Measurements from ENCODE around the gene CNPY1. TPM values are rescaled to one million over a fixed set of nuclear protein-coding genes. Genes with fewer than 3 reads are reported as not detected.

The CNPY1 gene
- total RNA-seq, 1 experiment from 2014 or later, result not detected

DNA sequence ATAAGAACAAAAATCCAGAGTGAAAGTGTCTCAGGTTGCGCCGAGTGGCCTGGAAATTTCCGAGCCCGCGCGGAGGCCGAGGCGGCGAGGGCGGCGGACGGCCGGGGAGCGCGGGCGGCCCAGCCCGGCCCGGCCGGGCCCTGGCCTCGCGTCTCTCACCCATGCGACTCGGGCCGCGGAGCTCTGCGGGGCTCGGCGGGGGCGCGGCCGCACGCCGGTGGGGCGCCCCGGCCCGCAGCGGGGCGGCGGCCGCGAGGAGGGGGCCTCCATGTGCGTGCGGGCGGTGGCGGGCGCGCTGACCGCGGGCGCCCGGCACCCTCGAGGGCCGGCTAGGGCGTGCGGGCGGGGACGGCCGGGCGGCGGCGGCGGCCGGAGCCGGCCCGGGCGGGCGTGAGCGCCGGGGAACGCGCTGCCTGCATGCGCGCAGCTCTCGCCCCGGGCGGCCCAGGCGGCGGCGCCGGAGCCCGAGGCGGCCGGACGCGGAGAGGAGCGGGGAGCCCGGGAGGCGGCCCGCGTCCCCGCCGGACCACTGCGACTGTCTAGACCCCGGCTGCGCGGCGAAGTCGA is 88.7 kb downstream of the CNPY1 start:
- intact Hi-C loops (cut with micrococcal nuclease; ENCODE audit: unreplicated experiment), result loop anchor here (5.0 kb wide), 1 partner anchor 75 kb away; no protein-coding TSS in a partner anchor
- Mint-ChIP-seq H3K27me3 (ENCODE audit: insufficient read depth, unreplicated experiment) (peaks cover 18% of the 10 kb centered on the region), H3K36me3 (ENCODE audit: insufficient read depth, unreplicated experiment) (peaks cover 17% of the 10 kb centered on the region), H3K4me3 (ENCODE audit: unreplicated experiment) (peak overlapping the region; percentile 82), H3K27ac (ENCODE audit: unreplicated experiment) (peak overlapping the region; percentile 81), H3K4me1 (ENCODE audit: low read depth, unreplicated experiment) (peaks cover 7% of the 10 kb centered on the region), H3K9me3 (ENCODE audit: unreplicated experiment) (no peaks in the 10 kb centered on the region)
- ChIA-PET CTCF (no interaction called here), POLR2A (no interaction called here)
- TF ChIP-seq, protein P1, sequence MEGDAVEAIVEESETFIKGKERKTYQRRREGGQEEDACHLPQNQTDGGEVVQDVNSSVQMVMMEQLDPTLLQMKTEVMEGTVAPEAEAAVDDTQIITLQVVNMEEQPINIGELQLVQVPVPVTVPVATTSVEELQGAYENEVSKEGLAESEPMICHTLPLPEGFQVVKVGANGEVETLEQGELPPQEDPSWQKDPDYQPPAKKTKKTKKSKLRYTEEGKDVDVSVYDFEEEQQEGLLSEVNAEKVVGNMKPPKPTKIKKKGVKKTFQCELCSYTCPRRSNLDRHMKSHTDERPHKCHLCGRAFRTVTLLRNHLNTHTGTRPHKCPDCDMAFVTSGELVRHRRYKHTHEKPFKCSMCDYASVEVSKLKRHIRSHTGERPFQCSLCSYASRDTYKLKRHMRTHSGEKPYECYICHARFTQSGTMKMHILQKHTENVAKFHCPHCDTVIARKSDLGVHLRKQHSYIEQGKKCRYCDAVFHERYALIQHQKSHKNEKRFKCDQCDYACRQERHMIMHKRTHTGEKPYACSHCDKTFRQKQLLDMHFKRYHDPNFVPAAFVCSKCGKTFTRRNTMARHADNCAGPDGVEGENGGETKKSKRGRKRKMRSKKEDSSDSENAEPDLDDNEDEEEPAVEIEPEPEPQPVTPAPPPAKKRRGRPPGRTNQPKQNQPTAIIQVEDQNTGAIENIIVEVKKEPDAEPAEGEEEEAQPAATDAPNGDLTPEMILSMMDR (IDR thresholded peaks at IDR 0.05; ENCODE audit: insufficient read depth in 1 of 2, low read depth in 1 of 2, low read length in 1 of 2, severe bottlenecking in 1 of 2, unreplicated experiment in 1 of 2), result no peak
- no TSS peak for BruUV-seq (replicated peaks)
- Histone ChIP-seq H3K4me3 (ENCODE audit: low read depth, low read length) (peak overlapping the region; percentile 89), H3K36me3 (ENCODE audit: control insufficient read depth, insufficient read depth, low read length) (no peaks in the 10 kb centered on the region), H3K9me3 (no peaks in the 10 kb centered on the region), H3K4me1 (peaks cover 6% of the 10 kb centered on the region), H3K27me3 (replicated peaks; ENCODE audit: control insufficient read depth, insufficient read depth, low read length) (peaks cover 1% of the 10 kb centered on the region; the same call in 1 of the 2 replicates)
- DNase-seq, result peak in 1 of 2 experiments; percentile 50

DNA sequence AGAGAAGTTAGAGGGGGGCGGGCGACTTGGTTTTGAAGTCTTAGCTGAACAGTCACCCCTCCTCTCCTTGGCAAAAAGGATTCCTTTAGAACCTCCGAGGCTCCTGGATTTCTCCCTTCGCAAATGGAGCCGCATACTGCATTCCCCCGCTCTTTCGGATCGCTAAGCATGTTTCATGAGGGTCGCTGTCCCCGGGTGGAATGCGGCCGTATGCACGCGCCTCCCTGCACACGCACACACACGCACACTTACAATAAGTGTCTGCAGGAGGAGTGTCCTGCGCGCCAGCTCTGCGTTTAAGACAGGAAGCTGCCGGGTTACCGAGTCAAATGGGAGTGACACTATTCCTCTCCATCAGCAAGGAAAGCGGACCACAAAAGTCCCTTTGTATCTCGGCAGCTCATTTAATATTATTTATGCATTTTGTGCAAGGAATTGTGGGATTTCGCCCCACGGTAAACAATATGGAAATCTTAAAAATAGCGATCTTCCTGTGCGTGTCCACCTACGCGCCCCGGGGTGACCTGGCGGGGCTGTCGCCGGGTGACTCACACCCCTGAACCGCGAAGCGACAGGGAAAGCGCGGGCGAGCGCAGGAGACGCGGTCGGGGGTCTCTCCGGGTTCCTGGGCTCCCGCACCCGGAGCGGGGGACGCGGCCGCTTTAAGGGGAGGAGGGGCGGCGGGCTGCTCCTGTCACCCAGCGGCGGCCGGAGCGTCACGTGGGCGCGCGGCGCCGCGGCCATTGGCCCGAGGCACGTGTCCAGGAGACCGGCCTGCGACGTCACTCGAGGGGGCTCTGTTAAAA is 89.4 kb downstream of the CNPY1 start:
- Mint-ChIP-seq H3K27me3 (ENCODE audit: insufficient read depth, unreplicated experiment) (peaks cover 18% of the 10 kb centered on the region), H3K9me3 (ENCODE audit: unreplicated experiment) (no peaks in the 10 kb centered on the region), H3K36me3 (ENCODE audit: insufficient read depth, unreplicated experiment) (peaks cover 17% of the 10 kb centered on the region), H3K4me1 (ENCODE audit: low read depth, unreplicated experiment) (peaks cover 7% of the 10 kb centered on the region), H3K4me3 (ENCODE audit: unreplicated experiment) (peak overlapping the region; percentile 82), H3K27ac (ENCODE audit: unreplicated experiment) (peak overlapping the region; percentile 81)
- TF ChIP-seq, protein P1 (IDR thresholded peaks at IDR 0.05; ENCODE audit: insufficient read depth in 1 of 2, low read depth in 1 of 2, low read length in 1 of 2, severe bottlenecking in 1 of 2, unreplicated experiment in 1 of 2), result no peak
- intact Hi-C loops (cut with micrococcal nuclease; ENCODE audit: unreplicated experiment), result loop anchor here (5.0 kb wide), 1 partner anchor 75 kb away; no protein-coding TSS in a partner anchor
- H3K9me3 ChIP-seq, result no peaks in the 10 kb centered on the region
- CTCF ChIA-PET, result interaction anchor here (0.5 kb wide), 1 partner anchor 93 kb away, joined by 3 read pairs; no protein-coding TSS in a partner anchor
- H3K36me3 ChIP-seq (ENCODE audit: control insufficient read depth, insufficient read depth, low read length), result no peaks in the 10 kb centered on the region
- H3K27me3 ChIP-seq (replicated peaks; ENCODE audit: control insufficient read depth, insufficient read depth, low read length), result peaks cover 1% of the 10 kb centered on the region
- peak overlapping the region; percentile 89 for H3K4me3 ChIP-seq (ENCODE audit: low read depth, low read length)
- BruUV-seq (replicated peaks), result no TSS peak
- peak; percentile 85 to 88 for DNase-seq
- H3K4me1 ChIP-seq, result peaks cover 8% of the 10 kb centered on the region
- POLR2A ChIA-PET, result no interaction called here

All from Caco-2 (cell line).